ENCODE data around the gene CAMK1D.

CAMK1D gene

GRCh38 chr10:12405342-12406320 is 56.3 kb downstream of the CAMK1D start:
- DNase-seq: no peak

GRCh38 chr10:12406764-12407400 is 57.5 kb downstream of the CAMK1D start:
- DNase-seq: no peak

- no peak for DNase-seq
These were observed 59.1 kb downstream of the CAMK1D start for GRCh38 chr10:12408472-12408871.

GRCh38 chr10:12409161-12409560 is 59.8 kb downstream of the CAMK1D start:
- DNase-seq: no peak

- DNase-seq: no peak
These were observed 60.3 kb downstream of the CAMK1D start for GRCh38 chr10:12409613-12410012.

GRCh38 chr10:12412666-12413368 is 63.5 kb downstream of the CAMK1D start:
- peak; percentile 53 to 60 for DNase-seq

- DNase-seq: no peak
These were observed 64.0 kb downstream of the CAMK1D start for GRCh38 chr10:12413369-12413711.

GRCh38 chr10:12414278-12414989 is 65.1 kb downstream of the CAMK1D start:
- DNase-seq: no peak

GRCh38 chr10:12416344-12417050 is 67.2 kb downstream of the CAMK1D start:
- no peak for DNase-seq

- no peak for DNase-seq
These were observed 68.0 kb downstream of the CAMK1D start for GRCh38 chr10:12417331-12417730.

- no peak for DNase-seq
These were observed 68.7 kb downstream of the CAMK1D start for GRCh38 chr10:12418000-12418399.

- DNase-seq: no peak
These were observed 69.4 kb downstream of the CAMK1D start for GRCh38 chr10:12418725-12419261.

- DNase-seq: peak; percentile 69 to 80
These were observed 70.0 kb downstream of the CAMK1D start for GRCh38 chr10:12419262-12419847.

- DNase-seq: no peak
These were observed 71.3 kb downstream of the CAMK1D start for GRCh38 chr10:12420530-12421120.

- no peak for DNase-seq
These were observed 72.8 kb downstream of the CAMK1D start for GRCh38 chr10:12422189-12422588.

GRCh38 chr10:12423896-12424295 is 74.5 kb downstream of the CAMK1D start:
- no peak for DNase-seq

GRCh38 chr10:12427276-12427675 is 77.9 kb downstream of the CAMK1D start:
- no peak for DNase-seq

- DNase-seq: no peak
These were observed 79.2 kb downstream of the CAMK1D start for GRCh38 chr10:12428447-12429135.

GRCh38 chr10:12430406-12430982 is 81.1 kb downstream of the CAMK1D start:
- no peak for DNase-seq

All from activated CD4-positive, alpha-beta T cell treated with anti-CD3 and anti-CD28 coated beads, Interleukin-2, amount 50 U/mL, for 48 hours (primary cell).